ENCODE results near the gene OSBPL6. TPM values are rescaled to one million over a fixed set of nuclear protein-coding genes. Genes with fewer than 3 reads are reported as not detected.

Gene OSBPL6
- polyA plus RNA-seq, 1 donor (not counting 4 experiments of a cell fraction or from before 2014, with no cell fraction given) = 11.6 TPM

DNA sequence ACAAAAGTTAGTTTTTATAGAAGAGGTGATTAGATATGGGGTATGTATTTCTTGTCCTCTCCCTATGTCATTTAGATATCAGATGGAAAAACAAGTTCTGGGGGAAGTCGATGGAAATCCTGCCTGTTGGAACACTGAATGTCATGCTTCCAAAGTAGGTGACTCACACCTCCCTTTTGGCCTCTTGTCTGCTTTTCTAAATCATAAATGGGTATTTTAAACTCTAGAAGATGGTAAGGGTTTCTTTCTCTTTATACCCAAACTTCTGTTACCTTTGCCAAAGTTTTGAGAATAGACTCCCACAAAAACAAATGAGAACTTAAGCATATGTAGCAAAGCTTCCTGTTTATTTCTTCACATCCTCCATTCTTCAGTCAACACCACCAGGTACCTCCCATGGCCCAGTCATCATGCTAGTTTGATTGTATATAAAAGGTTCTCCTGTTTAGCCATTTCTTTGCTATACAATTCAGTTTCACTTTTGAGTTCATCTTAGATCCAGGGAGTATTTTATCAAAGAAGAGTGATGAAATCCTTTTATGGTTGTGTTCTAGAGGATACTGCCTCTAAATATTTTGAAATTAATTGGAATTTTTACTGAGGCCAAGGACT, 192.8 kb downstream of the OSBPL6 start:
- H3K4me3 ChIP-seq (ENCODE audit: control insufficient read depth in 2 of 3, extremely low read depth in 1 of 3, insufficient read depth in 2 of 3, low read depth in 1 of 3, low read length in 3 of 3) = no peak overlapping the region
- H3K4me1 ChIP-seq (ENCODE audit: control insufficient read depth, extremely low read depth, insufficient read depth, low read length) = no peaks in the 10 kb centered on the region
- FAIRE-seq (no peak), DNase-seq (ENCODE audit: low read depth, low spot score) (no peak)
- no peaks in the 10 kb centered on the region for H3K9me3 ChIP-seq (ENCODE audit: control insufficient read depth, low read depth, low read length)
- no peak overlapping the region for H2AFZ ChIP-seq (ENCODE audit: control insufficient read depth, low read length)
- no peak overlapping the region for H3K4me2 ChIP-seq (ENCODE audit: control insufficient read depth, extremely low read depth, insufficient read depth, low read depth, low read length)
- no peak for TF ChIP-seq EZH2 (IDR thresholded peaks at IDR 0.05; ENCODE audit: low read length)
- TF ChIP-seq, protein P1, sequence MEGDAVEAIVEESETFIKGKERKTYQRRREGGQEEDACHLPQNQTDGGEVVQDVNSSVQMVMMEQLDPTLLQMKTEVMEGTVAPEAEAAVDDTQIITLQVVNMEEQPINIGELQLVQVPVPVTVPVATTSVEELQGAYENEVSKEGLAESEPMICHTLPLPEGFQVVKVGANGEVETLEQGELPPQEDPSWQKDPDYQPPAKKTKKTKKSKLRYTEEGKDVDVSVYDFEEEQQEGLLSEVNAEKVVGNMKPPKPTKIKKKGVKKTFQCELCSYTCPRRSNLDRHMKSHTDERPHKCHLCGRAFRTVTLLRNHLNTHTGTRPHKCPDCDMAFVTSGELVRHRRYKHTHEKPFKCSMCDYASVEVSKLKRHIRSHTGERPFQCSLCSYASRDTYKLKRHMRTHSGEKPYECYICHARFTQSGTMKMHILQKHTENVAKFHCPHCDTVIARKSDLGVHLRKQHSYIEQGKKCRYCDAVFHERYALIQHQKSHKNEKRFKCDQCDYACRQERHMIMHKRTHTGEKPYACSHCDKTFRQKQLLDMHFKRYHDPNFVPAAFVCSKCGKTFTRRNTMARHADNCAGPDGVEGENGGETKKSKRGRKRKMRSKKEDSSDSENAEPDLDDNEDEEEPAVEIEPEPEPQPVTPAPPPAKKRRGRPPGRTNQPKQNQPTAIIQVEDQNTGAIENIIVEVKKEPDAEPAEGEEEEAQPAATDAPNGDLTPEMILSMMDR (optimal IDR thresholded peaks at IDR 0.05 in 1 of 3, IDR thresholded peaks at IDR 0.05 in 1 of 3, conservative IDR thresholded peaks at IDR 0.05 in 1 of 3; ENCODE audit: extremely low read depth in 1 of 3, insufficient read depth in 2 of 3, low read length in 3 of 3) = no peak
- no peak overlapping the region for H3K9ac ChIP-seq (ENCODE audit: control insufficient read depth, extremely low read depth, insufficient read depth, low read length)
- peaks cover 3 to 7% of the 10 kb centered on the region in 2 experiments for H3K36me3 ChIP-seq (ENCODE audit: control insufficient read depth in 2 of 2, extremely low read depth in 1 of 2, insufficient read depth in 2 of 2, low read length in 2 of 2)
- H3K27me3 ChIP-seq (ENCODE audit: control insufficient read depth, extremely low read depth, insufficient read depth, low read length) = no peaks in the 10 kb centered on the region
- H3K27ac ChIP-seq (ENCODE audit: control insufficient read depth, insufficient read depth, low read length) = no peak overlapping the region
- H3K79me2 ChIP-seq (ENCODE audit: control insufficient read depth, insufficient read depth, low read length) = no peaks in the 10 kb centered on the region
- H4K20me1 ChIP-seq (ENCODE audit: control insufficient read depth, extremely low read depth, insufficient read depth, low read length) = no peaks in the 10 kb centered on the region
- no peaks in the 10 kb centered on the region for H3K9me1 ChIP-seq (ENCODE audit: control insufficient read depth, extremely low read depth, insufficient read depth, low read length)
- dilution Hi-C loops (cut with MboI; ENCODE audit: extremely low pct_ligation_motif_present, low sequenced_read_pairs) = no loop called here

DNA sequence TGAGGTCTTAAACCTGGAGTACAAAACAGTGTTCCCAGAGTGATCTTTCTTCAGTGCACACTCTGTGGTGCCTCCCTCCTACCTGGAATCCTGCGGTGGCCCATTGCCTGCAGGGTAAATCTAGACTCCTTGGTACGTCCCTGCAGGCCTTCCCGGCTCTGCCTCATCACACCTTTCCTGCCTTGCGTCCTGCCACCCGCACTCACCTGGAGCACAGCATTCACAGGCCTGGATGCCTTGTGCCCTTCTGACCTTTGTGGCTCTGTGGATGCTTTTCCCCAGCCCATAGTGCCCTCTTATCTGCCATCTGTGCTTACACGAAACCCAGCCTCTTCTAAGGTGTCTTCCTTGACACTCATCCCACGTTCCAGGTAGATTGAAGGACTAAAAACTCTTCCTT, 194.0 kb downstream of the OSBPL6 start:
- Histone ChIP-seq H3K4me3 (ENCODE audit: control insufficient read depth in 2 of 3, extremely low read depth in 1 of 3, insufficient read depth in 2 of 3, low read depth in 1 of 3, low read length in 3 of 3) (no peak overlapping the region), H4K20me1 (ENCODE audit: control insufficient read depth, extremely low read depth, insufficient read depth, low read length) (no peaks in the 10 kb centered on the region), H2AFZ (ENCODE audit: control insufficient read depth, low read length) (no peak overlapping the region), H3K4me2 (ENCODE audit: control insufficient read depth, extremely low read depth, insufficient read depth, low read depth, low read length) (no peak overlapping the region), H3K79me2 (ENCODE audit: control insufficient read depth, insufficient read depth, low read length) (no peaks in the 10 kb centered on the region), H3K27me3 (ENCODE audit: control insufficient read depth, extremely low read depth, insufficient read depth, low read length) (no peaks in the 10 kb centered on the region), H3K27ac (ENCODE audit: control insufficient read depth, insufficient read depth, low read length) (no peak overlapping the region), H3K9me3 (ENCODE audit: control insufficient read depth, low read depth, low read length) (no peaks in the 10 kb centered on the region), H3K9ac (ENCODE audit: control insufficient read depth, extremely low read depth, insufficient read depth, low read length) (no peak overlapping the region), H3K36me3 (ENCODE audit: control insufficient read depth in 2 of 2, extremely low read depth in 1 of 2, insufficient read depth in 2 of 2, low read length in 2 of 2) (peaks cover 2 to 3% of the 10 kb centered on the region in 2 experiments), H3K4me1 (ENCODE audit: control insufficient read depth, extremely low read depth, insufficient read depth, low read length) (no peaks in the 10 kb centered on the region), H3K9me1 (ENCODE audit: control insufficient read depth, extremely low read depth, insufficient read depth, low read length) (no peaks in the 10 kb centered on the region)
- FAIRE-seq = no peak
- no peak for DNase-seq (ENCODE audit: low read depth, low spot score)
- TF ChIP-seq EZH2 (IDR thresholded peaks at IDR 0.05; ENCODE audit: low read length) = no peak
- TF ChIP-seq, protein P1 (optimal IDR thresholded peaks at IDR 0.05 in 1 of 3, IDR thresholded peaks at IDR 0.05 in 1 of 3, conservative IDR thresholded peaks at IDR 0.05 in 1 of 3; ENCODE audit: extremely low read depth in 1 of 3, insufficient read depth in 2 of 3, low read length in 3 of 3) = no peak
- dilution Hi-C loops (cut with MboI; ENCODE audit: extremely low pct_ligation_motif_present, low sequenced_read_pairs) = no loop called here

Data from keratinocyte (primary cell).